CD4-positive, alpha-beta T cell (primary cell): ENCODE results near the gene SUGP2. TPM values are rescaled to one million over a fixed set of nuclear protein-coding genes. Genes with fewer than 3 reads are reported as not detected.

ENCODE experiments used
- ATAC-seq: fragments of 200-7000 bp; cut with Tn5 transposase; one replicate; pipeline ENCODE4 v1.10.0; 2022; ENCODE audit warnings: mild to moderate bottlenecking; ENCODE audit not compliant: poor library complexity
- CTCF ChIA-PET: fragments of 350-600 bp; sonication (Branson Sonifier 250); formaldehyde crosslinking; loops from one replicate; lab custom pipeline; 2021; ENCODE audit warnings: antibody characterized with exemption, inconsistent platforms; lab: Charles Lee
- POLR2A ChIA-PET: fragments of 350-600 bp; sonication (Branson Sonifier 250); formaldehyde crosslinking; loops from one replicate; lab custom pipeline; 2021; ENCODE audit warnings: antibody characterized with exemption, inconsistent platforms; lab: Charles Lee
- DNase-seq, 14 experiments: peaks; one replicate each; pipeline ENCODE4 v3.0.0-alpha.2; 2013 to 2020; ENCODE audit warnings: mixed read lengths in 2 of 14
- H3K27ac ChIP-seq, 2 donors: one replicate each; pipeline versions ENCODE4 v1.5.1 to v1.7.0; 2013; ENCODE audit warnings: low read length in 2 of 2, low read depth in 1 of 2, mild to moderate bottlenecking in 1 of 2
- H3K27me3 ChIP-seq, 2 experiments: 1 replicate in 1 of 2; 2 replicates in 1 of 2; pipeline versions ENCODE4 v1.6.1 to v1.7.0; 2013; ENCODE audit warnings: low read length in 2 of 2, control low read depth in 1 of 2, mild to moderate bottlenecking in 1 of 2, moderate library complexity in 1 of 2; ENCODE audit not compliant: insufficient read depth in 2 of 2, control insufficient read depth in 1 of 2
- H3K36me3 ChIP-seq: one replicate; pipeline ENCODE4 v1.6.1; 2013; ENCODE audit warnings: low read length, control low read depth; ENCODE audit not compliant: insufficient read depth
- H3K4me1 ChIP-seq: one replicate; pipeline ENCODE4 v1.6.1; 2013; ENCODE audit warnings: low read length, control low read depth; ENCODE audit not compliant: insufficient read depth
- H3K4me3 ChIP-seq: one replicate; pipeline ENCODE4 v1.5.1; 2013; ENCODE audit warnings: mild to moderate bottlenecking, low read length, moderate library complexity
- H3K9me3 ChIP-seq, 2 experiments: 1 replicate in 1 of 2; 2 replicates in 1 of 2; pipeline versions ENCODE4 v1.6.1 to v1.7.0; 2013; ENCODE audit warnings: low read length in 2 of 2, mild to moderate bottlenecking in 2 of 2, control low read depth in 1 of 2, moderate library complexity in 1 of 2; ENCODE audit not compliant: control insufficient read depth in 1 of 2, insufficient read depth in 1 of 2
- H3K27ac Mint-ChIP-seq: one replicate; pipeline ENCODE4 v1.8.0; 2020; ENCODE audit warnings: mixed read lengths
- H3K27me3 Mint-ChIP-seq: one replicate; pipeline ENCODE4 v1.8.0; 2021; ENCODE audit warnings: mixed read lengths
- H3K36me3 Mint-ChIP-seq: one replicate; pipeline ENCODE4 v1.8.0; 2021; ENCODE audit warnings: low read depth, mixed read lengths
- H3K4me1 Mint-ChIP-seq: one replicate; pipeline ENCODE4 v1.8.0; 2021; ENCODE audit warnings: low read depth, mixed read lengths
- H3K4me3 Mint-ChIP-seq: one replicate; pipeline ENCODE4 v1.8.0; 2020; ENCODE audit warnings: mild to moderate bottlenecking, mixed read lengths
- H3K9me3 Mint-ChIP-seq: one replicate; pipeline ENCODE4 v1.8.0; 2020; ENCODE audit warnings: mixed read lengths
- CTCF ChIP-seq: fragments of 200-600 bp; IDR thresholded peaks from one replicate; pipeline ENCODE4 v1.8.0; 2022; ENCODE audit warnings: antibody characterized with exemption, mild to moderate bottlenecking
- intact Hi-C, 2 experiments: fragments of 100-400 bp; cut with DNase I in 1 of 2; cut with micrococcal nuclease in 1 of 2; formaldehyde crosslinking; loops; one replicate each; pipeline versions ENCODE4 v1.15.1 to v1.9.0; 2023 to 2025; cut with DNase I, micrococcal nuclease
- total RNA-seq, 174 experiments: library from RNA in 2 of 174; stranded (reverse) in 2 of 174; gene quantifications; one replicate each; pipeline ENCODE4 v1.2.3 and lab custom pipeline; 2021 to 2026

Gene SUGP2
- total RNA-seq, 2 experiments from 2014 or later = 106 to 110 TPM

GRCh38 chr19:18999896-19000620 is 33.3 kb downstream of the SUGP2 start:
- Mint-ChIP-seq H3K27ac (peak overlapping the region; percentile 61), H3K36me3 (peaks cover 76% of the 10 kb centered on the region), H3K9me3 (no peaks in the 10 kb centered on the region), H3K4me3 (no peak overlapping the region), H3K4me1 (peaks cover 24% of the 10 kb centered on the region), H3K27me3 (no peaks in the 10 kb centered on the region)
- H3K4me3 ChIP-seq = no peak overlapping the region
- no peaks in the 10 kb centered on the region for H3K27me3 ChIP-seq
- ATAC-seq = no peak
- H3K9me3 ChIP-seq = no peaks in the 10 kb centered on the region
- ChIA-PET CTCF (no interaction called here), POLR2A (interaction anchor here (0.6 kb wide), 1 partner anchor 109 kb away, joined by 4 read pairs; no protein-coding TSS in a partner anchor)
- H3K36me3 ChIP-seq = peaks cover 59% of the 10 kb centered on the region
- DNase-seq = no peak
- intact Hi-C loops = loop anchor here in 1 of 2 experiments (5.0 kb wide), 1 partner anchor 247 kb away; no protein-coding TSS in a partner anchor
- no peak overlapping the region for H3K27ac ChIP-seq
- TF ChIP-seq CTCF = no peak
- peaks cover 19% of the 10 kb centered on the region for H3K4me1 ChIP-seq

GRCh38 chr19:18999016-18999758 is 34.1 kb downstream of the SUGP2 start:
- peaks cover 59% of the 10 kb centered on the region for H3K36me3 ChIP-seq
- peaks cover 24% of the 10 kb centered on the region for H3K4me1 Mint-ChIP-seq
- no peak for ATAC-seq

GRCh38 chr19:18998276-18998675 is 35.0 kb downstream of the SUGP2 start:
- Histone ChIP-seq H3K36me3 (peaks cover 58% of the 10 kb centered on the region), H3K27me3 (no peaks in the 10 kb centered on the region), H3K27ac (no peak overlapping the region), H3K4me3 (no peak overlapping the region), H3K4me1 (peaks cover 19% of the 10 kb centered on the region), H3K9me3 (no peaks in the 10 kb centered on the region)
- DNase-seq = no peak
- TF ChIP-seq CTCF = no peak
- no peaks in the 10 kb centered on the region for H3K27me3 Mint-ChIP-seq
- POLR2A ChIA-PET = no interaction called here
- no peaks in the 10 kb centered on the region for H3K9me3 Mint-ChIP-seq
- ATAC-seq = no peak
- peaks cover 24% of the 10 kb centered on the region for H3K4me1 Mint-ChIP-seq
- CTCF ChIA-PET = no interaction called here
- H3K4me3 Mint-ChIP-seq = no peak overlapping the region
- peaks cover 74% of the 10 kb centered on the region for H3K36me3 Mint-ChIP-seq
- intact Hi-C loops = no loop called here
- peak overlapping the region; percentile 21 for H3K27ac Mint-ChIP-seq

More at GRCh38 chr19:18999016-18999758, 34.1 kb downstream of the SUGP2 start:
- Histone ChIP-seq H3K27me3 (no peaks in the 10 kb centered on the region), H3K4me1 (peaks cover 19% of the 10 kb centered on the region), H3K4me3 (no peak overlapping the region), H3K27ac (no peak overlapping the region), H3K9me3 (no peaks in the 10 kb centered on the region)
- H3K27ac Mint-ChIP-seq = peak overlapping the region; percentile 21
- ChIA-PET POLR2A (no interaction called here), CTCF (no interaction called here)
- no peak for DNase-seq
- intact Hi-C loops = no loop called here
- H3K4me3 Mint-ChIP-seq = no peak overlapping the region
- no peak for TF ChIP-seq CTCF
- no peaks in the 10 kb centered on the region for H3K27me3 Mint-ChIP-seq
- peaks cover 73% of the 10 kb centered on the region for H3K36me3 Mint-ChIP-seq
- H3K9me3 Mint-ChIP-seq = no peaks in the 10 kb centered on the region
